CD4-positive, alpha-beta T cell treated with Interleukin-6 at 100 ng/mL for 8 hours (primary cell): ENCODE data around the gene SHISA6.

Source experiments
- DNase-seq: peaks from one replicate; pipeline ENCODE4 v3.0.0-alpha.2; 2020; ENCODE audit warnings: mixed read lengths, low spot score

The SHISA6 gene

GRCh38 chr17:11353601-11354000 is 112.6 kb downstream of the SHISA6 start:
- no peak for DNase-seq

- DNase-seq, result no peak
Measured at GRCh38 chr17:11356371-11356770, 115.4 kb downstream of the SHISA6 start.

- DNase-seq, result no peak
Measured at GRCh38 chr17:11363565-11364117, 122.6 kb downstream of the SHISA6 start.

- DNase-seq, result no peak
Measured at GRCh38 chr17:11366272-11366850, 125.3 kb downstream of the SHISA6 start.

- DNase-seq, result no peak
Measured at GRCh38 chr17:11369575-11369974, 128.6 kb downstream of the SHISA6 start.

GRCh38 chr17:11372692-11373091 is 131.7 kb downstream of the SHISA6 start:
- DNase-seq, result no peak

- no peak for DNase-seq
Measured at GRCh38 chr17:11378506-11378905, 137.5 kb downstream of the SHISA6 start.

GRCh38 chr17:11380761-11381160 is 139.7 kb downstream of the SHISA6 start:
- no peak for DNase-seq

- DNase-seq, result no peak
Measured at GRCh38 chr17:11383157-11383556, 142.1 kb downstream of the SHISA6 start.

GRCh38 chr17:11384131-11384530 is 143.1 kb downstream of the SHISA6 start:
- no peak for DNase-seq

GRCh38 chr17:11387610-11388009 is 146.6 kb downstream of the SHISA6 start:
- DNase-seq, result no peak

- DNase-seq, result no peak
Measured at GRCh38 chr17:11388054-11388453, 147.0 kb downstream of the SHISA6 start.

GRCh38 chr17:11389583-11389982 is 148.6 kb downstream of the SHISA6 start:
- no peak for DNase-seq

GRCh38 chr17:11391134-11391533 is 150.1 kb downstream of the SHISA6 start:
- no peak for DNase-seq

- no peak for DNase-seq
Measured at GRCh38 chr17:11404431-11405276, 163.6 kb downstream of the SHISA6 start.

- no peak for DNase-seq
Measured at GRCh38 chr17:11406716-11407115, 165.7 kb downstream of the SHISA6 start.

GRCh38 chr17:11412654-11413053 is 171.6 kb downstream of the SHISA6 start:
- no peak for DNase-seq

- DNase-seq, result no peak
Measured at GRCh38 chr17:11418342-11418741, 177.3 kb downstream of the SHISA6 start.

GRCh38 chr17:11430751-11431150 is 189.7 kb downstream of the SHISA6 start:
- no peak for DNase-seq

- no peak for DNase-seq
Measured at GRCh38 chr17:11438673-11439072, 197.7 kb downstream of the SHISA6 start.

GRCh38 chr17:11441004-11441403 is 200.0 kb downstream of the SHISA6 start:
- no peak for DNase-seq

GRCh38 chr17:11446316-11446715 is 205.3 kb downstream of the SHISA6 start:
- DNase-seq, result no peak

GRCh38 chr17:11454096-11454495 is 213.1 kb downstream of the SHISA6 start:
- DNase-seq, result no peak
